HepG2 (cell line): Measurements from ENCODE around the gene CPT1B. TPM values are rescaled to one million over a fixed set of nuclear protein-coding genes. Genes with fewer than 3 reads are reported as not detected.
A peak's percentile ranks its signal among the peaks of the same experiment; 100 is the strongest.

Source experiments
- FOSL2 ChIP-seq: sonication (generic); formaldehyde crosslinking; IDR thresholded peaks from 2 replicates; pipeline ENCODE4 v1.4.0; 2020; ENCODE audit warnings: missing genetic modification reagents
- HBP1 ChIP-seq: IDR thresholded peaks from 2 replicates; pipeline ENCODE4 v1.6.1; 2016; ENCODE audit warnings: low read depth, control low read depth
- HOXA3 ChIP-seq: sonication (generic); formaldehyde crosslinking; IDR thresholded peaks from 2 replicates; pipeline ENCODE4 v1.5.0; 2020; ENCODE audit warnings: missing genetic modification reagents
- MLXIP ChIP-seq: sonication (generic); formaldehyde crosslinking; IDR thresholded peaks from 2 replicates; pipeline ENCODE4 v1.9.0; 2021; ENCODE audit warnings: missing genetic modification reagents, borderline replicate concordance
- PRDM10 ChIP-seq: sonication (generic); formaldehyde crosslinking; IDR thresholded peaks from 2 replicates; pipeline ENCODE4 v1.4.0; 2020; ENCODE audit warnings: low read depth, missing genetic modification reagents
- SP5 ChIP-seq: IDR thresholded peaks from 2 replicates; pipeline ENCODE4 v1.6.1; 2016; ENCODE audit warnings: low read depth, borderline replicate concordance
- SUZ12 ChIP-seq: fragments of 150-350 bp; IDR thresholded peaks from 2 replicates; pipeline ENCODE4 v1.6.1; 2014; ENCODE audit warnings: low read depth, low read length
- TBL1XR1 ChIP-seq: fragments of 150-350 bp; IDR thresholded peaks from 2 replicates; pipeline ENCODE4 v1.6.1; 2014; ENCODE audit warnings: borderline replicate concordance, low read length; ENCODE audit not compliant: partially characterized antibody
- ZFX ChIP-seq: sonication (generic); formaldehyde crosslinking; IDR thresholded peaks from 2 replicates; pipeline ENCODE4 v1.4.0; 2020; ENCODE audit warnings: mild to moderate bottlenecking, low read depth, missing genetic modification reagents, moderate library complexity
- ZNF550 ChIP-seq: sonication (generic); formaldehyde crosslinking; IDR thresholded peaks from 2 replicates; pipeline ENCODE4 v1.4.0; 2020; ENCODE audit warnings: mild to moderate bottlenecking, missing genetic modification reagents, borderline replicate concordance
- ZNF607 ChIP-seq: sonication (generic); formaldehyde crosslinking; IDR thresholded peaks from 2 replicates; pipeline ENCODE4 v1.5.1; 2020; ENCODE audit warnings: missing genetic modification reagents, mild to moderate bottlenecking, borderline replicate concordance
- ZSCAN5A ChIP-seq: sonication (generic); formaldehyde crosslinking; IDR thresholded peaks from 2 replicates; pipeline ENCODE4 v1.8.0; 2022; ENCODE audit warnings: mild to moderate bottlenecking, missing genetic modification reagents, borderline replicate concordance
- polyA plus RNA-seq, 8 experiments: library from polyadenylated mRNA; depleted of rRNA in 3 of 8; stranded (reverse) in 7 of 8; unstranded in 1 of 8; fragments of >200 nt; fragmentation: Illumina TruSeq in 4 of 8; extraction: Trizol in 4 of 8; gene quantifications; 2 replicates each; pipeline versions ENCODE4 v1.2.1 to v1.2.3, GENCODE V29; 2011 to 2016; ENCODE audit warnings: low read depth in 4 of 8, missing spikeins in 1 of 8, mixed read lengths in 1 of 8; ENCODE audit not compliant: insufficient read depth in 1 of 8
- total RNA-seq, 5 experiments: library from RNA; depleted of rRNA; stranded (reverse); fragments of >200 nt; fragmentation: Illumina TruSeq; extraction: Trizol; gene quantifications; 2 replicates each; pipeline ENCODE4 v1.2.3, GENCODE V29; 2016; ENCODE audit warnings: low read depth in 1 of 5
- TF ChIP-seq, protein P1 (sequence below): sonication (generic); formaldehyde crosslinking; IDR thresholded peaks from 2 replicates; pipeline ENCODE4 v1.4.0; 2020; ENCODE audit warnings: missing genetic modification reagents, mild to moderate bottlenecking, borderline replicate concordance

CPT1B gene
- total and polyA plus RNA-seq, 2 of the 13 experiments (the other 11 are each of a cell fraction or from before 2014, with no cell fraction given), result 9.2 to 19.5 TPM

- TF ChIP-seq ZNF607 (CRISPR knock-in tag) (0 out of 2 replicates have a peak, but pooled peaks have one; percentile 49), FOSL2 (CRISPR knock-in tag) (no peak; the same call in 1 of the 2 replicates), ZFX (peak; percentile 61), MLXIP (CRISPR knock-in tag) (no peak), ZSCAN5A (CRISPR knock-in tag) (no peak), ZNF550 (CRISPR knock-in tag) (no peak), TBL1XR1 (no peak), HBP1 (CRISPR knock-in tag) (peak; percentile 63; the same call in 1 of the 2 replicates), SP5 (CRISPR knock-in tag) (peak; percentile 78), HOXA3 (peak; percentile 76), SUZ12 (no peak), PRDM10 (no peak)
- TF ChIP-seq, protein P1, sequence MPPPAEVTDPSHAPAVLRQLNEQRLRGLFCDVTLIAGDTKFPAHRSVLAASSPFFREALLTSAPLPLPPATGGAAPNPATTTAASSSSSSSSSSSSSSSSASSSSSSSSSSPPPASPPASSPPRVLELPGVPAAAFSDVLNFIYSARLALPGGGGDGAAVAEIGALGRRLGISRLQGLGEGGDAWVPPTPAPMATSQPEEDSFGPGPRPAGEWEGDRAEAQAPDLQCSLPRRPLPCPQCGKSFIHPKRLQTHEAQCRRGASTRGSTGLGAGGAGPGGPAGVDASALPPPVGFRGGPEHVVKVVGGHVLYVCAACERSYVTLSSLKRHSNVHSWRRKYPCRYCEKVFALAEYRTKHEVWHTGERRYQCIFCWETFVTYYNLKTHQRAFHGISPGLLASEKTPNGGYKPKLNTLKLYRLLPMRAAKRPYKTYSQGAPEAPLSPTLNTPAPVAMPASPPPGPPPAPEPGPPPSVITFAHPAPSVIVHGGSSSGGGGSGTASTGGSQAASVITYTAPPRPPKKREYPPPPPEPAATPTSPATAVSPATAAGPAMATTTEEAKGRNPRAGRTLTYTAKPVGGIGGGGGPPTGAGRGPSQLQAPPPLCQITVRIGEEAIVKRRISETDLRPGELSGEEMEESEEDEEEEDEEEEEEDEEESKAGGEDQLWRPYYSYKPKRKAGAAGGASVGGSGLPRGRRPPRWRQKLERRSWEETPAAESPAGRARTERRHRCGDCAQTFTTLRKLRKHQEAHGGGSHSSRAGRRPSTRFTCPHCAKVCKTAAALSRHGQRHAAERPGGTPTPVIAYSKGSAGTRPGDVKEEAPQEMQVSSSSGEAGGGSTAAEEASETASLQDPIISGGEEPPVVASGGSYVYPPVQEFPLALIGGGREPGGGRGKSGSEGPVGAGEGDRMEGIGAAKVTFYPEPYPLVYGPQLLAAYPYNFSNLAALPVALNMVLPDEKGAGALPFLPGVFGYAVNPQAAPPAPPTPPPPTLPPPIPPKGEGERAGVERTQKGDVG (CRISPR knock-in tag), result no peak; the same call in 1 of the 2 replicates
These were observed 15.5 kb downstream of the CPT1B start, which contains the start of gene SYCE3 (continued) for GRCh38 chr22:50562523-50563412.
